A549 (cell line): ENCODE data around the gene ZNF200. TPM values are rescaled to one million over a fixed set of nuclear protein-coding genes. Genes with fewer than 3 reads are reported as not detected.
"Not testable (repeated sequence)": the region's sequence is repeated elsewhere in the genome, so short reads cannot be mapped to it uniquely, and the experiment has no call there.

Experiments
- ATAC-seq, 2 experiments: fragments of 200-7000 bp in 1 of 2; fragments of >200 bp in 1 of 2; cut with Nextera tagmentation in 1 of 2; cut with Tn5 transposase in 1 of 2; 3 replicates each; pipeline versions ENCODE4 v1.8.0 to v1.9.1; 2018 to 2020; ENCODE audit warnings: mild to moderate bottlenecking in 1 of 2, moderate library complexity in 1 of 2
- CTCF ChIA-PET: fragments of 300-600 bp; sonication (Branson Sonifier 250); formaldehyde crosslinking; extraction: SDS; loops from one replicate; lab custom pipeline; 2021; ENCODE audit warnings: antibody characterized with exemption, inconsistent platforms; lab: Yijun Ruan, JAX
- POLR2A ChIA-PET: fragments of 350-600 bp; formaldehyde crosslinking; extraction: SDS; loops from one replicate; lab custom pipeline; 2021; ENCODE audit warnings: antibody characterized with exemption, inconsistent platforms; lab: Yijun Ruan, JAX
- DNase-seq, 2 experiments: peaks; one replicate each; pipeline versions ENCODE4 v3.0.0 to v3.0.0-alpha.2; 2011 to 2016; ENCODE audit warnings: low read depth in 1 of 2, low spot score in 1 of 2
- FAIRE-seq: peaks from 2 replicates; lab custom pipeline; 2011; peaks lifted over from hg19 to GRCh38; lab: Jason Lieb, UNC
- H3K27ac ChIP-seq, 2 experiments: fragments of >200 bp; sonication (Bioruptor Twin); formaldehyde crosslinking; 3 replicates each; pipeline ENCODE4 v1.5.1; 2016 to 2017
- H3K4me1 ChIP-seq: fragments of >200 bp; sonication (Bioruptor Twin); formaldehyde crosslinking; 3 replicates; pipeline ENCODE4 v1.6.1; 2016
- H3K4me2 ChIP-seq: fragments of >200 bp; sonication (Bioruptor Twin); formaldehyde crosslinking; 3 replicates; pipeline ENCODE4 v1.6.1; 2016
- H3K4me3 ChIP-seq: fragments of >200 bp; sonication (Bioruptor Twin); formaldehyde crosslinking; 3 replicates; pipeline ENCODE4 v1.5.1; 2016
- H3K9me3 ChIP-seq: fragments of >200 bp; sonication (Bioruptor Twin); formaldehyde crosslinking; 3 replicates; pipeline ENCODE4 v1.6.1; 2016
- ATOH8 ChIP-seq: fragments of 250-450 bp; sonication (Bioruptor Pico); IDR thresholded peaks from 2 replicates; pipeline ENCODE4 v1.5.0; 2020; ENCODE audit warnings: low read depth, mild to moderate bottlenecking, moderate library complexity
- BCL3 ChIP-seq: fragments of >200 bp; sonication (Bioruptor Twin); formaldehyde crosslinking; IDR thresholded peaks from 3 replicates; pipeline ENCODE4 v1.6.1; 2016
- E2F6 ChIP-seq: IDR thresholded peaks from 2 replicates; pipeline ENCODE4 v1.6.1; 2012; ENCODE audit warnings: low read depth, borderline replicate concordance
- EHF ChIP-seq: fragments of 250-450 bp; sonication (Bioruptor Pico); IDR thresholded peaks from 2 replicates; pipeline ENCODE4 v1.5.0; 2020; ENCODE audit warnings: mild to moderate bottlenecking
- ELK1 ChIP-seq: fragments of 150-350 bp; IDR thresholded peaks from 2 replicates; pipeline ENCODE4 v1.6.1; 2014; ENCODE audit warnings: low read depth, mild to moderate bottlenecking, low read length
- ESRRA ChIP-seq: fragments of 150-350 bp; IDR thresholded peaks from 2 replicates; pipeline ENCODE4 v1.6.1; 2014; ENCODE audit warnings: mild to moderate bottlenecking, low read length, borderline replicate concordance
- GATA3 ChIP-seq: IDR thresholded peaks from 2 replicates; pipeline ENCODE4 v1.6.1; 2012; ENCODE audit warnings: borderline replicate concordance
- HOXB13 ChIP-seq: fragments of 250-450 bp; sonication (Bioruptor Pico); IDR thresholded peaks from 2 replicates; pipeline ENCODE4 v1.5.0; 2020; ENCODE audit warnings: low read depth, mild to moderate bottlenecking, moderate library complexity
- MYC ChIP-seq: IDR thresholded peaks from 2 replicates; pipeline ENCODE4 v1.6.1; 2012; ENCODE audit warnings: mild to moderate bottlenecking, inconsistent platforms, low read length, improper control_type of control experiment, borderline replicate concordance
- NFE2L2 ChIP-seq: fragments of 150-350 bp; conservative IDR thresholded peaks from 2 replicates; pipeline ENCODE4 v1.6.1; 2014; ENCODE audit warnings: low read length
- NPAS2 ChIP-seq: fragments of 250-450 bp; sonication (Bioruptor Pico); IDR thresholded peaks from 2 replicates; pipeline ENCODE4 v1.8.0; 2022; ENCODE audit warnings: mild to moderate bottlenecking, moderate library complexity, borderline replicate concordance
- PBX3 ChIP-seq: IDR thresholded peaks from 2 replicates; pipeline ENCODE4 v1.6.1; 2012
- POLR2AphosphoS2 ChIP-seq: conservative IDR thresholded peaks from 2 replicates; pipeline ENCODE4 v1.6.1; 2012; ENCODE audit warnings: low read length, improper control_type of control experiment, inconsistent platforms
- RAD21 ChIP-seq, 2 experiments: fragments of >200 bp in 1 of 2; sonication (Bioruptor Twin) in 1 of 2; formaldehyde crosslinking in 1 of 2; IDR thresholded peaks in 1 of 2; conservative IDR thresholded peaks in 1 of 2; 2 replicates in 1 of 2; 3 replicates in 1 of 2; pipeline ENCODE4 v1.6.1; 2012 to 2018; ENCODE audit warnings: inconsistent platforms in 1 of 2
- RCOR1 ChIP-seq: fragments of 150-350 bp; IDR thresholded peaks from 2 replicates; pipeline ENCODE4 v1.6.1; 2014; ENCODE audit warnings: antibody characterized with exemption, low read length, low read depth
- RFX5 ChIP-seq: fragments of 450-650 bp; IDR thresholded peaks from 2 replicates; pipeline ENCODE4 v1.7.1; 2014; ENCODE audit warnings: antibody characterized with exemption, mild to moderate bottlenecking, moderate library complexity
- RNF2 ChIP-seq: fragments of 200-600 bp; sonication (generic); IDR thresholded peaks from 2 replicates; pipeline ENCODE4 v1.6.1; 2016; ENCODE audit warnings: low read depth, mild to moderate bottlenecking, antibody characterized with exemption, moderate library complexity, borderline replicate concordance
- TFCP2L1 ChIP-seq: fragments of 250-450 bp; sonication (Bioruptor Pico); IDR thresholded peaks from 2 replicates; pipeline ENCODE4 v1.5.0; 2021; ENCODE audit warnings: mild to moderate bottlenecking
- ZFP36 ChIP-seq: fragments of 450-650 bp; IDR thresholded peaks from 2 replicates; pipeline ENCODE4 v1.6.1; 2014; ENCODE audit warnings: borderline replicate concordance; ENCODE audit not compliant: partially characterized antibody
- ZSCAN20 ChIP-seq: fragments of 250-450 bp; sonication (Bioruptor Pico); IDR thresholded peaks from 2 replicates; pipeline ENCODE4 v1.8.0; 2022; ENCODE audit warnings: mild to moderate bottlenecking, moderate library complexity
- WGBS: methylation state at CpG from one replicate; pipeline ENCODE4 v1.1.6; 2017; ENCODE audit errors: missing lambda C conversion rate; 5-methylcytosine and 5-hydroxymethylcytosine counted together
- polyA plus RNA-seq, 4 experiments: library from polyadenylated mRNA; depleted of rRNA in 3 of 4; stranded (reverse); fragments of >200 nt; fragmentation: RNase III in 1 of 4; extraction: RNeasy Plus Mini Kit Qiagen cat#74134 plus additional on column Dnase treatment in 1 of 4; gene quantifications; 2 replicates in 3 of 4; 3 replicates in 1 of 4; pipeline ENCODE4 v1.2.3, GENCODE V29; 2011 to 2017

Gene ZNF200
- polyA plus RNA-seq, 2 of the 4 experiments (the other 2 are of a cell fraction): 6.9 to 7.5 TPM

GRCh38 chr16:3212006-3212405, 23.0 kb downstream of the ZNF200 start:
- H3K4me3 ChIP-seq: no peak overlapping the region
- ChIA-PET POLR2A (interaction anchor here (0.6 kb wide), 1 partner anchor 207 kb away, joined by 3 read pairs; no protein-coding TSS in a partner anchor), CTCF (no interaction called here)
- no peak for TF ChIP-seq HOXB13 (CRISPR knock-in tag)
- no peak for TF ChIP-seq ELK1
- TF ChIP-seq NFE2L2: no peak
- TF ChIP-seq ZSCAN20 (CRISPR knock-in tag): no peak
- TF ChIP-seq E2F6: no peak
- TF ChIP-seq ESRRA: no peak
- TF ChIP-seq RCOR1: no peak
- TF ChIP-seq RFX5: no peak
- TF ChIP-seq RAD21 (conservative IDR thresholded peaks at IDR 0.05 in 1 of 2, IDR thresholded peaks at IDR 0.05 in 1 of 2): no peak
- TF ChIP-seq PBX3: no peak
- no peak for TF ChIP-seq EHF (CRISPR knock-in tag)
- TF ChIP-seq GATA3: no peak
- TF ChIP-seq MYC: no peak
- TF ChIP-seq NPAS2 (CRISPR knock-in tag): no peak
- no peak for TF ChIP-seq BCL3
- no peak for TF ChIP-seq TFCP2L1 (CRISPR knock-in tag)
- TF ChIP-seq ATOH8 (CRISPR knock-in tag): no peak
- no peak for TF ChIP-seq RNF2
- WGBS: 81% methylated on average over 3 of the region's 3 CpGs
- H3K27ac ChIP-seq: no peak overlapping the region
- FAIRE-seq: no peak
- no peak overlapping the region for H3K4me2 ChIP-seq
- ATAC-seq: no peak
- H3K9me3 ChIP-seq: peaks cover 29% of the 10 kb centered on the region; the same call in 2 of the 3 replicates
- no peaks in the 10 kb centered on the region for H3K4me1 ChIP-seq
- no peak for DNase-seq

GRCh38 chr16:3207086-3207953, 27.6 kb downstream of the ZNF200 start:
- no peak overlapping the region for H3K4me3 ChIP-seq
- ATAC-seq (peak; percentile 38 to 58; a peak in 5 of 6 replicates), FAIRE-seq (no peak), DNase-seq (no peak)
- H3K9me3 ChIP-seq: peaks cover 4% of the 10 kb centered on the region; the same call in 2 of the 3 replicates
- H3K27ac ChIP-seq: no peak overlapping the region
- 27% methylated on average over 19 of the region's 19 CpGs for WGBS
- H3K4me2 ChIP-seq: peak overlapping the region; percentile 35; the same call in 2 of the 3 replicates
- CTCF ChIA-PET: interaction anchor here (0.7 kb wide), 2 partner anchors 76 to 267 kb away, joined by 3 read pairs; no protein-coding TSS in a partner anchor
- peak; percentile 39 for TF ChIP-seq ZFP36
- no peak for TF ChIP-seq POLR2AphosphoS2
- TF ChIP-seq, all 56 proteins: peak for 1
- H3K4me1 ChIP-seq: no peaks in the 10 kb centered on the region
- POLR2A ChIA-PET: interaction anchor here (0.6 kb wide), 1 partner anchor 475 kb away, joined by 3 read pairs; no protein-coding TSS in a partner anchor

GRCh38 chr16:3205939-3206338, 29.0 kb downstream of the ZNF200 start:
- H3K4me2 ChIP-seq, H3K4me3 ChIP-seq, H3K4me1 ChIP-seq, POLR2A ChIA-PET, CTCF ChIA-PET, H3K9me3 ChIP-seq, FAIRE-seq, ATAC-seq, H3K27ac ChIP-seq, DNase-seq: not testable (repeated sequence)
- WGBS: 16% methylated on average over 3 of the region's 3 CpGs
